ENCODE data around the gene SLC4A4. TPM values are rescaled to one million over a fixed set of nuclear protein-coding genes. Genes with fewer than 3 reads are reported as not detected.

Gene SLC4A4
- total RNA-seq, 1 donor from 2014 or later: 37.7 TPM

DNA sequence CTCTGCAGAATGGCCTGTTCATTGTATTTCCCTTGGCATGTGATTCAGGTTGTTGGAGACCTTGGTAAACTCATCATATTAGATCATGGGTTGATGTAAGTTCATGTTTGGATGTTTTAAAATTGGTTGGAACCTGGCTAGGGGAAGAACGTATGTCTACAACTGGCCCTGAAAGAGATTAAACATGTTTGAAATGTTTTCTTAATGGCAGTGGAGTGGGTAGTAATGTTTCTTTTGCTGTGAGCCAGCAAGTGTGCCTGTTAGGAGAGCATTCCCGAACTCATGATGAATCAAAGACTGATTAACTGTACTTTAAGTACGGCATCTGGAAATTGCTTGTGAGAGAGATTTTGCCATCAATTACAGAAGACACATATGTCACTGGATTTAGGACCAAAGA is 44.5 kb upstream of the SLC4A4 start:
- H3K4me3 Mint-ChIP-seq (ENCODE audit: unreplicated experiment): no peak overlapping the region
- DNase-seq (ENCODE audit: extremely low spot score, unreplicated experiment): no peak
- H3K9me3 Mint-ChIP-seq (ENCODE audit: unreplicated experiment): no peaks in the 10 kb centered on the region
- H3K36me3 Mint-ChIP-seq (ENCODE audit: unreplicated experiment): no peaks in the 10 kb centered on the region
- TF ChIP-seq, protein P1, sequence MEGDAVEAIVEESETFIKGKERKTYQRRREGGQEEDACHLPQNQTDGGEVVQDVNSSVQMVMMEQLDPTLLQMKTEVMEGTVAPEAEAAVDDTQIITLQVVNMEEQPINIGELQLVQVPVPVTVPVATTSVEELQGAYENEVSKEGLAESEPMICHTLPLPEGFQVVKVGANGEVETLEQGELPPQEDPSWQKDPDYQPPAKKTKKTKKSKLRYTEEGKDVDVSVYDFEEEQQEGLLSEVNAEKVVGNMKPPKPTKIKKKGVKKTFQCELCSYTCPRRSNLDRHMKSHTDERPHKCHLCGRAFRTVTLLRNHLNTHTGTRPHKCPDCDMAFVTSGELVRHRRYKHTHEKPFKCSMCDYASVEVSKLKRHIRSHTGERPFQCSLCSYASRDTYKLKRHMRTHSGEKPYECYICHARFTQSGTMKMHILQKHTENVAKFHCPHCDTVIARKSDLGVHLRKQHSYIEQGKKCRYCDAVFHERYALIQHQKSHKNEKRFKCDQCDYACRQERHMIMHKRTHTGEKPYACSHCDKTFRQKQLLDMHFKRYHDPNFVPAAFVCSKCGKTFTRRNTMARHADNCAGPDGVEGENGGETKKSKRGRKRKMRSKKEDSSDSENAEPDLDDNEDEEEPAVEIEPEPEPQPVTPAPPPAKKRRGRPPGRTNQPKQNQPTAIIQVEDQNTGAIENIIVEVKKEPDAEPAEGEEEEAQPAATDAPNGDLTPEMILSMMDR (IDR thresholded peaks at IDR 0.05): no peak
- H3K4me1 Mint-ChIP-seq (ENCODE audit: unreplicated experiment): peaks cover 22% of the 10 kb centered on the region
- H3K27ac Mint-ChIP-seq (ENCODE audit: unreplicated experiment): peak overlapping the region; percentile 56
- no peaks in the 10 kb centered on the region for H3K27me3 Mint-ChIP-seq (ENCODE audit: unreplicated experiment)

DNA sequence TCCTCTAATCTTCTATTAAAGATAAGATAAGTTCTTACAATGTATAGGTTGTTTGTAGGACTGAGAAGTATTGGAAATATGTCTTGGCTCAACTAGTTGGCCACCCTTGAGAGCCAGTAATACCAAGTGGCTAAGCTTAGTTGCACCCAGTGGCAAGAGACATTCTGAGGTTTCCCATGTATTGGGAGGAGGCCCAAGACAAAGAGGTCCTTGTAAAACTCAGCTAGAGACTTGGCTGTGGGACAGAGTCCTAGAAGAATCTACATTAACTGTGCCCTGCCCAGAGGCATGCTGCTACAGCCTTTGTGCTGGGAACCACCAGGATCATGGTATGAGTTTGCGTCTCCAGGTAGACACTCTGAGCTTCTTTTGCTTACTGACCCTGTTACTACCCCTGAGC is 41.9 kb upstream of the SLC4A4 start:
- no peaks in the 10 kb centered on the region for H3K9me3 Mint-ChIP-seq (ENCODE audit: unreplicated experiment)
- H3K27me3 Mint-ChIP-seq (ENCODE audit: unreplicated experiment): no peaks in the 10 kb centered on the region
- H3K36me3 Mint-ChIP-seq (ENCODE audit: unreplicated experiment): no peaks in the 10 kb centered on the region
- TF ChIP-seq, protein P1 (IDR thresholded peaks at IDR 0.05): no peak
- no peak for DNase-seq (ENCODE audit: extremely low spot score, unreplicated experiment)
- peaks cover 18% of the 10 kb centered on the region for H3K4me1 Mint-ChIP-seq (ENCODE audit: unreplicated experiment)
- H3K27ac Mint-ChIP-seq (ENCODE audit: unreplicated experiment): no peak overlapping the region
- H3K4me3 Mint-ChIP-seq (ENCODE audit: unreplicated experiment): no peak overlapping the region

DNA sequence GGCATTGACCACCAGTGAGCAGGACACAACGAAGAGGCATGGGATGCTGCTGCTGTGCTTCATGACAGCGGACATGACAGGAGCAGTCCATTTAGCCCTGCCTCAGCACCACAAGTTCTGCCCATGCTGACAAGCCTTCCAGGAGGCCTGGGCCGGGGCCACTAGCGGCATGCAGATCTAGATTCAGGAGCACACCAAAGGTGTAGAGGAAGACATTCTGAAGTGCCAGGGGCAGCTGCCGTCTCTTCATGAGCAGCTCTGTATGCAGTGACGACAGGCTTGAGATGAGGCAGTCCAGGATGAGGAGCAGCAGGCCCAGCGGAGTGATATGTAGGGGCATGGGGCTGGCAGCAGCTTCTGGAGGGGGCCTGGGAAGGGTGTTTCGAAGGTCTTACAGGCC is 38.5 kb upstream of the SLC4A4 start:
- no peak for DNase-seq (ENCODE audit: extremely low spot score, unreplicated experiment)
- H3K27ac Mint-ChIP-seq (ENCODE audit: unreplicated experiment): no peak overlapping the region
- no peaks in the 10 kb centered on the region for H3K9me3 Mint-ChIP-seq (ENCODE audit: unreplicated experiment)
- no peak overlapping the region for H3K4me3 Mint-ChIP-seq (ENCODE audit: unreplicated experiment)
- H3K27me3 Mint-ChIP-seq (ENCODE audit: unreplicated experiment): peaks cover 6% of the 10 kb centered on the region
- H3K4me1 Mint-ChIP-seq (ENCODE audit: unreplicated experiment): no peaks in the 10 kb centered on the region
- H3K36me3 Mint-ChIP-seq (ENCODE audit: unreplicated experiment): no peaks in the 10 kb centered on the region
- TF ChIP-seq, protein P1 (IDR thresholded peaks at IDR 0.05): no peak

DNA sequence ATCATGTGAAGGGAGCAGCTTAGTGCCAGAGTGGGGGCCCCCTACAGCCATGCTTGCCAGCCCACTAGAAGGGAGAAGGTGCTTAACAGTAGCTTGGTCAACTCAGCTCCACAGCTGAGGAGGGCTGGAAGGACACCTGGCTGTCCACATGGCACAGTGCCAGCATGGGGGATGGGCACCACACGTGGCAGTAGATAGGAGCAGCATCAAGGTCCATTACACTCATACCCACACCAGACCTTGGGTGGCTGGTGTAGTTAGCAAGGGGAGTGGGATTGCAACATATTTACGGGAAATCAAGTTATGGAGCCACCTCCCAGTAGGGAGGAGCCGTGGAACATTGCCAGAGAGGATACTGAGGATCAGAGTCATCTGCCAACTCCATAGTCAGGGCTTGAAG is 37.9 kb upstream of the SLC4A4 start:
- H3K27me3 Mint-ChIP-seq (ENCODE audit: unreplicated experiment): peaks cover 6% of the 10 kb centered on the region
- TF ChIP-seq, protein P1 (IDR thresholded peaks at IDR 0.05): no peak
- H3K4me1 Mint-ChIP-seq (ENCODE audit: unreplicated experiment): no peaks in the 10 kb centered on the region
- H3K9me3 Mint-ChIP-seq (ENCODE audit: unreplicated experiment): no peaks in the 10 kb centered on the region
- no peaks in the 10 kb centered on the region for H3K36me3 Mint-ChIP-seq (ENCODE audit: unreplicated experiment)
- no peak overlapping the region for H3K4me3 Mint-ChIP-seq (ENCODE audit: unreplicated experiment)
- H3K27ac Mint-ChIP-seq (ENCODE audit: unreplicated experiment): no peak overlapping the region
- no peak for DNase-seq (ENCODE audit: extremely low spot score, unreplicated experiment)

DNA sequence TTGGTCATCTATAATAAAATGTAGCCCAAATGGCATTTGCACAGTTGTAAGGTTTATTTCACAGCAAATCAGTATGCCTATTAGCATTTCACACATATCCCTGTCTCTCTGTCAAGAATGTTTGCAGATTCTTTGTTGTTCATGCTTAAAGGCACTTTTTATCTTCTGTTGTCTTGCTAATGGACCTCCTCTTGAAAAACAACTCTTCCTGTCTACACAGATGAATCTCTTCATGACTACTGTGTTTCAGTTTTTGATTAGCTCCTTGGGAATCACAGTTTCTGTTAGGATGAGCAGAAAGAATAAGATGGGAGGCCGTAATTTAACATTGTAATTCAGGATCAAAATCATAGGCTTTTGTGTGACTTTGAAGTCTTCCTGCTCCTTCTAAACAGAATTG is 35.5 kb upstream of the SLC4A4 start:
- Mint-ChIP-seq H3K27me3 (ENCODE audit: unreplicated experiment) (peaks cover 11% of the 10 kb centered on the region), H3K36me3 (ENCODE audit: unreplicated experiment) (no peaks in the 10 kb centered on the region), H3K9me3 (ENCODE audit: unreplicated experiment) (no peaks in the 10 kb centered on the region), H3K4me1 (ENCODE audit: unreplicated experiment) (no peaks in the 10 kb centered on the region), H3K27ac (ENCODE audit: unreplicated experiment) (no peak overlapping the region), H3K4me3 (ENCODE audit: unreplicated experiment) (no peak overlapping the region)
- no peak for DNase-seq (ENCODE audit: extremely low spot score, unreplicated experiment)
- TF ChIP-seq, protein P1 (IDR thresholded peaks at IDR 0.05): no peak
